GM19239 (cell line): ENCODE results near the gene MAP3K1.

Experiments
- DNase-seq: peaks from one replicate; pipeline ENCODE4 v3.0.0; 2011; ENCODE audit warnings: low spot score; ENCODE audit not compliant: insufficient read length
- FAIRE-seq: peaks from 2 replicates; lab custom pipeline; 2011; peaks lifted over from hg19 to GRCh38; lab: Jason Lieb, UNC

MAP3K1 gene

DNA sequence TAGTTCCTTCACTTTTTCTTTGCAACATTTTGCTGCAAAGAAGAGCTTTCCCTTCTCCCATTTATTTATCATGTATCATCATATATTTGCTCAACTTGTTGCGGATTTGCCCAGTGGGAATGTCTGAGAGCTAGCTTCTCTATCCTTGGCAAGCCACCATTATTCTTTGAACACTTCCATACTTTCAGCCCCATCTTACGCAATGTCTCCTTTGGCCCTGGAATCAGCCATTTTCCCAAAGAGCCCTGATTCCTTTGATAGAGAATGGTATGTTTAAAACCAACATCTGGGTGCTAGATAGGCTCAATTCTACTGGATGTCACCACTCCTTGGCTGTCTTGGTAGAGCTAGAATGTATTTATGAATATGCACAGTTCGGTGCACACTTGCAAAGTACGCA, 81.4 kb downstream of the MAP3K1 start:
- FAIRE-seq (no peak), DNase-seq (no peak)

- no peak for FAIRE-seq
These were observed 82.9 kb downstream of the MAP3K1 start for GRCh38 chr5:56898213-56898612.

DNA sequence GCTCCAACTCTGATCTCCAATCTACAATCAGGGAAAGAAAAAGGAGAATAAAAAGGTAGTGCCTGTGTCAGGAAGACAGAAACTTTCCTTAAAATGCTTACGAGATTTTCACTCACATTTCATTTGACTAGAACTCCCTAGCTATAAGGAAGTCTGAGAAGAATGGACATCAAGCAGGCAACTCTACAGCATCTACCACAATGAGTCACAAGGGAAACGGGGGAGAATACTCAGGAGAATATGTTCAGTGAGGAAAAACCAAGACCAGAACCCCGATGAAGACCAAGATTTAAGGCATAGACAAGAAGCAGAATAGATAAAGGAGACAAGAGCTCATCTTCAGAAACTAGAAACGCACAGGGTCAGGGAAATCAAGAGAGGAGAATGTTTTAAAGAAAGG, 85.0 kb downstream of the MAP3K1 start:
- FAIRE-seq: no peak

More at GRCh38 chr5:56898213-56898612, 82.9 kb downstream of the MAP3K1 start:
- no peak for DNase-seq

DNA sequence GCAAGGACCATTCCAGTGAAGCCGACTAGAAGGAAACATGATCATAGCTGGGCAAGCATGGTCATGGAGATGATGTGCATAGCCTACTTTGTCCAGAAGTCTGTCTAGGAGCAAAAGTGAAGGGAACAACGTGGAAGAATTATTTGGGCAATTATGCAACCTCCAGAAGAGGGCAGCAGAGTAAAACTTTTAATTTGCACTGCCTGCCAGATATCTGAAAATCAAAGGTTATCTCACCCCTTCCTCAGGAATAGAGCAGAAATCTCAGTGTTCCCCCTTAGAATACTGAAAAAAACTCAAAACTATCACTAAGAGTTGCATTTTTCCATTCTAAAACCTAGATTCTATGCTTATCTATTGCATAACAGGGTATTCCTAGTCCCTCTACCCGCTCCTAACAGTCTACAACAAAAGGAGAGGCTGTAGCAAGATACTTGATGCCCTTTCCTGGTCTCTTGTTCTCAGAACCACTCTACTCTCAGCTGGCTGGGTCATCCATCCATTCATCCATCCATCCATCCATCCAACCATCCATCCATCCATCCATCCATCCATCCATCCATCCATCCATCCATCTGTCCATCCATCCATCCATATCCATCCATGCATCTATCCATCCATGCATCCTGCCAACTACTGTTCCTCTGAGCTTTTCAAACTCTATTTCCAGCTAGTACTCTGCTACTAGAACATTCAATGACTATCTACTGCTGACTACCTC, 85.7 kb downstream of the MAP3K1 start:
- FAIRE-seq (peak; percentile 92), DNase-seq (no peak)

More for the DNA sequence above, 85.0 kb downstream of the MAP3K1 start:
- DNase-seq: no peak

- FAIRE-seq: no peak
- DNase-seq: no peak
These were observed 93.6 kb downstream of the MAP3K1 start for GRCh38 chr5:56908942-56909293.

DNA sequence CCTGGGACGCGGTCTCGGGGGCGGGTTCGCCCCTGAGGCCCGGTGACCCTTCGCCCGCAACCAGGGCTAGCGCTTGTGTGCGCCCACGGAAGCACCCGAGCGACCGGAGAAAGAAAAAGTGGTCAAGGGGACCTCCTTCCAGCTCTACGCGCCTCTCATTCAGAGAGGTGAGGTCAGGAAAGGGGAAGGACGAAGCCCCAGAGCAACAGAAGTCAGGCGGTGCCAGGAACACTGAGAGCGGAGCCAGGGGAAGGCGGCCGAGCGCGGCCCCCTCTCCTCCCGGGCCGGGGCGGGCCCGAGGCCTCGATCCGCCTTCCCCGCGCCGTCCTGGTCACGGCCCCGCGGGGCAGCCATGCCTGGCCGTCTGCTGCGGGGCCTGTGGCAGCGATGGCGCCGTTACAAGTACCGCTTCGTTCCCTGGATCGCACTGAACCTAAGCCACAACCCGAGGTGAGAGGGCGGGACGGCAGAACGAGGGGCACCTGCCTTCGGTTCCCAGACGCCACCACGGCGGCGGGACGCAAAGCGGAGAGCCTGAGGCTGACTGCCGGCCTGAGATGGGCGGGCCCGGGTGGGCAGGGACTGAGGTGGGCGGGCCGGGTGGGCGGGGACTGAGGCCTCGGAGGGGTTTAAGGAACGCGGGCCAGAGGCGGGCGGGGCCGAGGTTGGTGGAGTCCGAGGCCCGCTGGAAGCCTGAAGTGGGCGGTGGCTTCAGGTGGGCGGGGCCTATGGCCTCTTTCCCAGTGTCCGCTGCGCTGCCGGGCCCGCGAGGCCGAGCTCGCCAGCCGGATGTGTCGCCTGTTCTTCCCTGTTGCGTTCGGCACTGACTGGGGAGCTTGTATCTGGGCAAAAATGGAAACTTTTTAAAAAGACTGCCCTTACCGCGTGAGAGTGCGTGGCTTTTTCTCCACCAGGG, 94.2 kb downstream of the MAP3K1 start, which contains the start of gene SETD9:
SETD9 (plus strand) TSS at position 303 of the 916 bp plus-strand sequence; CDS start at position 353, 50 bp downstream.
- FAIRE-seq (peak; percentile 78), DNase-seq (peak; percentile 79)

DNA sequence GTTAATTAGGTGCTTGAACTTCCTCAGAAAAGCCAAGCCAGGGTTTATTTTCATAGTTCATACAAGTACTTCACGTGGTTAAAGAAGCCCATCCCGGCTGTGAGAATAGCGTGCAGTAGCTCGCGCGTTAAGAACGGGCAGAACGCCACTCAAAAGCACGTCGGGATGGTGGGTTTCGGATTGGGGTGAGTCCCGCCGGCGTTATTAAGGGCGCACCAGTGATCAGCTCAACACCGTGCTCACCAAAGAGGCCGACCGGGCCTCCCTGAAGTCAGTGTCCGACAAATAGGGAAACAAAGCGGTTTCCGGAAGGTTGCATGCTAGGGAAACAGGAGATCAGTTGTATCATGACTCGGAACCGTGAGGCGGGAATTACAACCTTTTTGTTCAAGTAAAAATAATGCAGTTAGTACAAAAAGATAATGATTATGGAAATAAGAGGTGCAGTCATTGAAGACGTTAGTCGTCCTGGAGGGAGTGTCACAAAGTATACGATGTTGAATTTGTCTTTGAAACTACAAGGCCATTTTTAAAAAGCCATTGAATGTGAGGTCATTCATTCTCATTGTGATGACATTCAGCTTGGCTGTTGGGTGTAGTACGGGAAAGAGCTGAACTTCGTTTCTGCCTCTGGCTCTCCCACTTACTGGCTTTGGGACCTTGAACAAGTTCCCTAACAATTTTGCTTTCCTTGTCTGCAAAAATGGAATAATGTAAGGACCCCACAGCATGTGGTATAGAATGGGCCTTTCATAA, 95.0 kb downstream of the MAP3K1 start:
- peak; percentile 85 for FAIRE-seq
- DNase-seq: no peak

- FAIRE-seq (no peak), DNase-seq (no peak)
These were observed 98.4 kb downstream of the MAP3K1 start for GRCh38 chr5:56913766-56914165.

- no peak for DNase-seq
- FAIRE-seq: no peak
These were observed 99.3 kb downstream of the MAP3K1 start for GRCh38 chr5:56914678-56915077.

DNA sequence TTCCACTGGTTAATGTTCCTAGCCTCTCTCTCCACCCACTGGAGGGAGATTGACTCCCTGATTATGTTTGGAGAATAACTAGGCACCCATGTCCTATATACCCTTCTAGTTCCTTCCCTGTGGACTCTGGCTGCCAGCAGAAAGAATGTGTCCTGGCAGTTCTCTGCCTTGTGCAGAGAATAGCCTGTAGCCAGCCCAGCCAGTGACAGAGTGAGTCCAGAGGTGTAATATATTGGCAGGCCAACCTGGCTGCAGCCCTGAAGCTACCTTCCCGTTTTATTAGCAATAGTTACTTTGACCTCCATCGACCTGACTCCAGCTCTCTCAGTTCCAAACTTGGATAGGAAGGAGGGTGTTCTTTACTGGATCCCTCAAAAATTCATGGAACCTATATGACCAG, 102.2 kb downstream of the MAP3K1 start:
- DNase-seq (no peak), FAIRE-seq (no peak)

DNA sequence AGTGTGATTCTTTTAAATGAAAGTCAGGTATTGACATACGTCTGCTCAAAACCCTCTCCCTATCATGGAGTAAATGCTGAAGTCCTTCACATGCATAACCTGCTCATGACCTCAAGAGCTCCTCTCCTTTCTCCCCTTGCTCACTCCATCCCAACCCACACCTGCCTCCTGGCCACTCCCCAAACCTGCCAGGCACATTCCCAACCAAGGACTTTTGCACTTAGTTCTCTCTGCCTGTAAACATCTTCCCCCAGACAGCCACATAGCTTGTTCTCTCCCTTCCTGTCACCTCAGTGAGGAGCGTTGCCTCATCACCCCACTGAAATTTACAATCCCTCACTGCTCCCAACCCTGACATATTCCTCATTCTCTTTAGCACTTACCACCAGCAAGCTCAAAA, 102.7 kb downstream of the MAP3K1 start:
- DNase-seq: no peak
- FAIRE-seq: no peak

- DNase-seq: no peak
- FAIRE-seq: no peak
These were observed 104.8 kb downstream of the MAP3K1 start for GRCh38 chr5:56919942-56920662.

DNA sequence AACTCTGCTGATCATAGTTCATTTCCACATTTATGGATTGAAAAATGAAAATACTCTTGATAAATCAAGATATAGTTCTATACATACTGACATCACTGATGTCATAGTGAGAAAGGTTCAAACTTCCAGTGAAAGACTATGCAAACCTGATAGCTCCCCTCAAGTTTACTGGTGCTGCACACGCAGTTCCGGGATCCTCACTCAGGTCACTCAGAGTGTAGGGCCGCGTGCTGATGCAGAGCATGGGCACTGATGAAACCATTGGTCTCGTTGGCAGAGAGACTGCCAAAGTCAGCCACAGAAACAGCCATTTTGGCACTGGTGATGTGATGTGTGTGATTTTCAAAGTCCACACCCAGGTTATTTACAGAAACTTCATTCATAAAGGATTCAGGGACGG, 107.6 kb downstream of the MAP3K1 start:
- FAIRE-seq: no peak
- no peak for DNase-seq

- DNase-seq (no peak), FAIRE-seq (no peak)
These were observed 119.0 kb downstream of the MAP3K1 start for GRCh38 chr5:56934325-56934724.

DNA sequence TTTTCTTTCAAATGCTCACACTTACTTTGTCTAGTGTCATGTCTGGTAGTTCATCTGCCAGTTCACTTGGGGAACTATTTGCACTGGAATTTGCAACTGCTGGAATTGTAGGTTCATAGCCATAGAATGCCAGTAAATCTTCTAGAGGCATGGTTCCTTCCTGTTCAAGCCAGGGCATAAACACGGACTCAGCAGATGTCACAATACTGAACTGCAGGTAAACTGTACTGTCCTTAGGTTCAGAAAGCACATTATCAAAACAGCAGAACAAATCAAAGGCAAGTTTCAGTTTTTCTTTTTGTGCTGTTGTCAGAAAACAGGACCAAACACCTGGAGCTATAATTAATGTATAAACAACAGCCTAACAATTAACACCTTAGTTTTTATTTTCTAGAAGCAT, 123.5 kb downstream of the MAP3K1 start:
- DNase-seq: no peak
- no peak for FAIRE-seq

DNA sequence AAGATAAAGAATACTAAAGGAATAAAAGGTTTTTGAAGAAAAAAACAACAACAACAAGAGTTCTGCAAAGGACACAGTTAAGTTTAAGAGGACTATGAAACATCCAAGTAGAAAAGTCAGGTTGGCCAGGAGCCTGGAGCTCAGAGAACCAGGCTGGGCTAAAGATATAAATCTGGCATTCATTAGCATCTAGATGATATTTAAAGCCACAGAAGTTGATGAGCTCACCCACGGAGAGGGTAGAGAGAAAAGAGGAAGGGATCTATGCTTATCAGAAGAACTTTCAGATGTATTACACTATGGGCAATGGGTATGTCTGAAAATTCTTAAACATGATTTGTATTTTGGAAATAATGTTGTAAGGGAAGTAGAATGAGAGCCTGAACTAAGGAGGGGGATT, 126.6 kb downstream of the MAP3K1 start:
- FAIRE-seq (no peak), DNase-seq (no peak)
